IMR-90 (cell line): Measurements from ENCODE around the gene NFIX. TPM values are rescaled to one million over a fixed set of nuclear protein-coding genes. Genes with fewer than 3 reads are reported as not detected.

Experiments used
- ATAC-seq: fragments of 200-7000 bp; cut with Tn5 transposase; 2 replicates; pipeline ENCODE4 v1.9.1; 2020; ENCODE audit warnings: low read depth, mild to moderate bottlenecking, moderate library complexity
- BruUV-seq: library from RNA; stranded (reverse); fragments of 400-500 nt; replicated peaks from 2 replicates; lab custom pipeline; 2021; lab: Mats Ljungman, UMichigan
- CTCF ChIA-PET: fragments of 300-600 bp; formaldehyde crosslinking; extraction: SDS; loops from one replicate; lab custom pipeline; 2021; ENCODE audit warnings: antibody characterized with exemption; lab: Yijun Ruan, JAX
- POLR2A ChIA-PET: fragments of 300-600 bp; sonication (Branson Sonifier 250); formaldehyde crosslinking; loops from one replicate; lab custom pipeline; 2022; ENCODE audit warnings: antibody characterized with exemption; ENCODE audit not compliant: unreplicated experiment; lab: Charles Lee
- DNase-seq: peaks from one replicate; pipeline ENCODE4 v3.0.0; 2013
- H2AFZ ChIP-seq: replicated peaks from 2 replicates; pipeline ENCODE3; 2013; ENCODE audit warnings: low read length, mild to moderate bottlenecking; ENCODE audit not compliant: poor library complexity
- H2AK5ac ChIP-seq: 2 replicates; pipeline ENCODE4 v1.6.1; 2013; ENCODE audit warnings: low read depth, low read length, inconsistent platforms
- H2AK9ac ChIP-seq: replicated peaks from 2 replicates; pipeline ENCODE3; 2013; ENCODE audit warnings: mild to moderate bottlenecking, low read depth, low read length, moderate library complexity; ENCODE audit not compliant: poor library complexity
- H2BK120ac ChIP-seq: 2 replicates; pipeline ENCODE4 v1.6.1; 2013; ENCODE audit warnings: low read depth, low read length, inconsistent platforms
- H2BK15ac ChIP-seq: 3 replicates; pipeline ENCODE4 v1.6.1; 2013; ENCODE audit warnings: low read depth, low read length, inconsistent platforms
- H2BK20ac ChIP-seq: 2 replicates; pipeline ENCODE4 v1.6.1; 2013; ENCODE audit warnings: low read depth, mild to moderate bottlenecking, inconsistent platforms, low read length, moderate library complexity
- H2BK5ac ChIP-seq: 2 replicates; pipeline ENCODE4 v1.6.1; 2013; ENCODE audit warnings: mild to moderate bottlenecking, low read depth, low read length, inconsistent platforms; ENCODE audit not compliant: poor library complexity, severe bottlenecking
- H3K14ac ChIP-seq: replicated peaks from 2 replicates; pipeline ENCODE4 v1.6.1; 2013; ENCODE audit warnings: low read depth, low read length, inconsistent platforms
- H3K18ac ChIP-seq: 2 replicates; pipeline ENCODE4 v1.6.1; 2013; ENCODE audit warnings: low read depth, low read length, control low read depth
- H3K23ac ChIP-seq: 2 replicates; pipeline ENCODE4 v1.6.1; 2013; ENCODE audit warnings: low read depth, low read length, inconsistent platforms
- H3K27ac ChIP-seq: 2 replicates; pipeline ENCODE4 v1.5.1; 2013; ENCODE audit warnings: mild to moderate bottlenecking, control low read depth, low read length; ENCODE audit not compliant: insufficient read depth
- H3K27me3 ChIP-seq: 2 replicates; pipeline ENCODE4 v1.6.1; 2013; ENCODE audit warnings: low read length; ENCODE audit not compliant: control insufficient read depth, insufficient read depth
- H3K36me3 ChIP-seq: 2 replicates; pipeline ENCODE4 v1.6.1; 2013; ENCODE audit warnings: low read length, mixed read lengths; ENCODE audit not compliant: control insufficient read depth, insufficient read depth
- H3K4ac ChIP-seq: 2 replicates; pipeline ENCODE4 v1.6.1; 2013; ENCODE audit warnings: low read depth, low read length, inconsistent platforms
- H3K4me1 ChIP-seq: 2 replicates; pipeline ENCODE4 v1.6.1; 2013; ENCODE audit warnings: low read length, mixed read lengths; ENCODE audit not compliant: control insufficient read depth, insufficient read depth
- H3K4me2 ChIP-seq: 2 replicates; pipeline ENCODE4 v1.6.1; 2013; ENCODE audit warnings: low read depth, mild to moderate bottlenecking, control low read depth, low read length, moderate library complexity
- H3K4me3 ChIP-seq: 2 replicates; pipeline ENCODE4 v1.5.1; 2013; ENCODE audit warnings: low read depth, mild to moderate bottlenecking, control low read depth, low read length, moderate library complexity; ENCODE audit not compliant: insufficient read depth
- H3K56ac ChIP-seq: 2 replicates; pipeline ENCODE4 v1.6.1; 2013; ENCODE audit warnings: low read length, inconsistent platforms; ENCODE audit not compliant: insufficient read depth; ENCODE audit errors: extremely low read depth
- H3K79me1 ChIP-seq, 2 experiments: 2 replicates each; pipeline ENCODE4 v1.6.1; 2013; ENCODE audit warnings: low read length in 2 of 2, inconsistent platforms in 1 of 2, low read depth in 1 of 2
- H3K9ac ChIP-seq: 2 replicates; pipeline ENCODE4 v1.6.1; 2013; ENCODE audit warnings: low read depth, low read length, control low read depth
- H3K9me1 ChIP-seq: 2 replicates; pipeline ENCODE4 v1.6.1; 2013; ENCODE audit warnings: low read length, inconsistent platforms; ENCODE audit not compliant: insufficient read depth
- H3K9me3 ChIP-seq: 2 replicates; pipeline ENCODE4 v1.6.1; 2013; ENCODE audit warnings: low read length; ENCODE audit not compliant: control insufficient read depth, insufficient read depth
- H4K20me1 ChIP-seq: 2 replicates; pipeline ENCODE4 v1.6.1; 2013; ENCODE audit warnings: low read length, inconsistent platforms; ENCODE audit not compliant: insufficient read depth
- H4K5ac ChIP-seq: 2 replicates; pipeline ENCODE4 v1.6.1; 2013; ENCODE audit warnings: mild to moderate bottlenecking, low read depth, low read length, control low read depth
- H4K8ac ChIP-seq, 2 experiments: 2 replicates each; pipeline ENCODE4 v1.6.1; 2013; ENCODE audit warnings: low read depth in 2 of 2, low read length in 2 of 2, control low read depth in 1 of 2, inconsistent platforms in 1 of 2
- H4K91ac ChIP-seq: 2 replicates; pipeline ENCODE4 v1.6.1; 2013; ENCODE audit warnings: low read depth, low read length, inconsistent platforms; ENCODE audit not compliant: insufficient read depth
- CEBPB ChIP-seq: IDR thresholded peaks from 2 replicates; pipeline ENCODE4 v1.6.1; 2012; ENCODE audit warnings: low read depth, low read length, improper control_type of control experiment
- FOS ChIP-seq: fragments of 150-350 bp; IDR thresholded peaks from 2 replicates; pipeline ENCODE4 v1.6.1; 2016; ENCODE audit warnings: low read depth, low read length
- RCOR1 ChIP-seq: IDR thresholded peaks from 2 replicates; pipeline ENCODE4 v1.6.1; 2012; ENCODE audit warnings: mild to moderate bottlenecking, low read length, improper control_type of control experiment; ENCODE audit not compliant: insufficient replicate concordance
- WGBS, 2 experiments: methylation state at CpG; one replicate each; pipeline versions ENCODE4 v1.1.5 to v1.1.7; 2013; ENCODE audit warnings: missing lambda C conversion rate in 2 of 2; ENCODE audit not compliant: insufficient read length in 1 of 2; ENCODE audit errors: extremely low coverage in 2 of 2; 5-methylcytosine and 5-hydroxymethylcytosine counted together
- dilution Hi-C: fragments of 300-500 bp; cut with HindIII; formaldehyde crosslinking; loops from one replicate; pipeline ENCODE4 v1.14.3; 2018; ENCODE audit warnings: low sequenced_read_pairs; ENCODE audit not compliant: unreplicated experiment
- in situ Hi-C: fragments of 300-500 bp; cut with MboI; formaldehyde crosslinking; loops from 3 replicates; pipeline ENCODE4 v1.14.3; 2019; ENCODE audit warnings: low sequenced_read_pairs, inconsistent platforms, mixed read lengths
- intact Hi-C: fragments of 100-400 bp; cut with micrococcal nuclease; formaldehyde crosslinking; loops from 2 replicates; pipeline ENCODE4 v1.10.0; 2022
- polyA plus RNA-seq, 3 experiments: library from polyadenylated mRNA; depleted of rRNA; stranded (reverse); fragments of >200 nt; gene quantifications; 2 replicates each; pipeline ENCODE4 v1.2.3, GENCODE V29; 2012; ENCODE audit warnings: low replicate concordance in 1 of 3
- total RNA-seq: library from RNA; depleted of rRNA; stranded (reverse); fragments of >200 nt; gene quantifications from 2 replicates; pipeline ENCODE4 v1.2.3, GENCODE V29; 2012
- TF ChIP-seq, protein P1 (sequence below): fragments of 150-350 bp; IDR thresholded peaks from 2 replicates; pipeline ENCODE4 v1.6.1; 2017; ENCODE audit warnings: mild to moderate bottlenecking, antibody characterized with exemption, low read length, low read depth

NFIX gene
- total and polyA plus RNA-seq, 2 of the 4 experiments (the other 2 are of a cell fraction) = 10.2 to 47.7 TPM

DNA sequence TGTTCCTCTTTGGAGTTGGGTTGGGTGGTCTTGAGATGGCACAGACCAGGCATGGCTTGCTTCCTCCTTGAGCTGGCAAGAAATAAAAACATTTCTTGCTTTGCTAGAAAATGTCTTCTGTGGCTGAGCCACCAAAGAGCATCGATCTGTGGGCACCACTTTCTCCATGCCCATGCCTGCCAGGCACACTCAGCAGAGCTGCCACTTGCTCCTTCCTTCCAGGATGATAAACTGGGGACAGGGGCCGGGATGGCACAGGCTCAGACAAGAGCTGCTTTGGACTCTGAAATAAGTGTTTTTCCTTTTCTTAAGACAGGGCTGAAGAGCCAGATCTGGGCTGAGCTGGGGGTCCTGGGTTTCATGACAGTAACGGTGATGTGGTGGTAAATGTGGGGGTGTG lies 32.8 kb downstream of the NFIX start:
- no peak overlapping the region for H3K4me3 ChIP-seq
- no TSS peak for BruUV-seq
- POLR2A ChIA-PET = no interaction called here

More for the DNA sequence above, 32.8 kb downstream of the NFIX start:
- 100% methylated on average over 1 of the region's 3 CpGs; no CpG with 5 or more reads in 1 of the 2 experiments for WGBS, 2 experiments
- peak overlapping the region; percentile 29; the same call in 1 of the 2 replicates for H3K23ac ChIP-seq
- no peak overlapping the region for H2AFZ ChIP-seq
- H3K56ac ChIP-seq = no peak overlapping the region
- ATAC-seq (no peak), DNase-seq (no peak)
- H3K9me3 ChIP-seq = no peaks in the 10 kb centered on the region
- no peak overlapping the region for H3K14ac ChIP-seq
- H3K36me3 ChIP-seq = peaks cover 24% of the 10 kb centered on the region; the same call in 1 of the 2 replicates
- dilution Hi-C loops (no loop called here), in situ Hi-C loops (no loop called here), intact Hi-C loops (no loop called here)
- no peak overlapping the region for H2BK5ac ChIP-seq
- no peak overlapping the region for H4K8ac ChIP-seq
- H2BK120ac ChIP-seq = no peak overlapping the region
- peak overlapping the region; percentile 17 for H2AK9ac ChIP-seq
- no peak overlapping the region for H3K4me2 ChIP-seq
- H3K18ac ChIP-seq = no peak overlapping the region
- H3K4ac ChIP-seq = no peak overlapping the region
- H2BK20ac ChIP-seq = no peak overlapping the region
- TF ChIP-seq CEBPB (no peak), FOS (no peak), RCOR1 (no peak)
- TF ChIP-seq, protein P1, sequence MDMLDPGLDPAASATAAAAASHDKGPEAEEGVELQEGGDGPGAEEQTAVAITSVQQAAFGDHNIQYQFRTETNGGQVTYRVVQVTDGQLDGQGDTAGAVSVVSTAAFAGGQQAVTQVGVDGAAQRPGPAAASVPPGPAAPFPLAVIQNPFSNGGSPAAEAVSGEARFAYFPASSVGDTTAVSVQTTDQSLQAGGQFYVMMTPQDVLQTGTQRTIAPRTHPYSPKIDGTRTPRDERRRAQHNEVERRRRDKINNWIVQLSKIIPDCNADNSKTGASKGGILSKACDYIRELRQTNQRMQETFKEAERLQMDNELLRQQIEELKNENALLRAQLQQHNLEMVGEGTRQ = no peak
- no peak overlapping the region for H2AK5ac ChIP-seq
- H3K4me1 ChIP-seq = peaks cover 36% of the 10 kb centered on the region
- no peak overlapping the region for H4K91ac ChIP-seq
- CTCF ChIA-PET = interaction anchor here (1.6 to 1.7 kb wide), 2 partner anchors 33 to 50 kb away, joined by 4 to 6 read pairs; no protein-coding TSS in a partner anchor
- H2BK15ac ChIP-seq = no peak overlapping the region
- H3K9ac ChIP-seq = no peak overlapping the region
- peaks cover 6% of the 10 kb centered on the region; the same call in 1 of the 2 replicates for H4K20me1 ChIP-seq
- H3K79me1 ChIP-seq = peaks cover 53 to 92% of the 10 kb centered on the region in 2 experiments
- no peak overlapping the region for H3K27ac ChIP-seq
- no peaks in the 10 kb centered on the region for H3K27me3 ChIP-seq
- no peak overlapping the region for H4K5ac ChIP-seq
- peaks cover 21% of the 10 kb centered on the region for H3K9me1 ChIP-seq
